Prostate gland (tissue), 2 donors: ENCODE data around the gene PROX1. TPM values are rescaled to one million over a fixed set of nuclear protein-coding genes. Genes with fewer than 3 reads are reported as not detected.

Experiments used
- DNase-seq: peaks from one replicate; pipeline ENCODE4 v3.0.0-alpha.2; 2019; ENCODE audit warnings: low spot score
- H3K27ac ChIP-seq, 2 donors: fragments of 200-600 bp; sonication (generic); 2 replicates each; pipeline ENCODE4 v1.5.1; 2017 to 2019
- H3K27me3 ChIP-seq: fragments of 200-600 bp; sonication (generic); replicated peaks from 2 replicates; pipeline ENCODE4 v1.5.1; 2019; ENCODE audit not compliant: insufficient read depth
- H3K36me3 ChIP-seq, 2 donors: fragments of 200-600 bp; sonication (generic); 1 replicate in 1 of 2; 2 replicates in 1 of 2; pipeline versions ENCODE4 v1.5.1 to v1.8.1; 2017 to 2019
- H3K4me1 ChIP-seq: fragments of 200-600 bp; sonication (generic); replicated peaks from 2 replicates; pipeline ENCODE4 v1.5.1; 2019
- H3K4me3 ChIP-seq, 2 donors: fragments of 200-600 bp; sonication (generic); 2 replicates each; pipeline ENCODE4 v1.5.1; 2017 to 2019
- H3K9me3 ChIP-seq: fragments of 200-600 bp; sonication (generic); 2 replicates; pipeline ENCODE4 v1.5.1; 2017
- CTCF ChIP-seq, 4 experiments: fragments of 200-600 bp in 2 of 4; fragments of 450-650 bp in 2 of 4; sonication (generic) in 2 of 4; IDR thresholded peaks; 1 replicate in 3 of 4; 2 replicates in 1 of 4; pipeline ENCODE4 v1.5.1; 2016 to 2019; ENCODE audit warnings: antibody characterized with exemption in 4 of 4, mild to moderate bottlenecking in 2 of 4, moderate library complexity in 2 of 4
- POLR2A ChIP-seq: fragments of 450-650 bp; IDR thresholded peaks from one replicate; pipeline ENCODE4 v1.6.1; 2016; ENCODE audit warnings: antibody characterized with exemption, mild to moderate bottlenecking
- POLR2AphosphoS5 ChIP-seq: sonication (generic); formaldehyde crosslinking; IDR thresholded peaks from one replicate; pipeline ENCODE4 v1.6.1; 2017; ENCODE audit warnings: antibody characterized with exemption
- WGBS: methylation state at CpG from one replicate; pipeline ENCODE4 v1.1.5; 2018; 5-methylcytosine and 5-hydroxymethylcytosine counted together
- intact Hi-C: fragments of 100-400 bp; cut with DNase I; formaldehyde crosslinking; loops from one replicate; pipeline ENCODE4 v1.14.2; 2022
- total RNA-seq, 2 donors: library from RNA; depleted of rRNA; stranded (reverse); fragments of >200 nt; gene quantifications; one replicate each; pipeline ENCODE4 v1.1.0, GENCODE V29; 2016

The PROX1 gene
- total RNA-seq, 2 donors from 2014 or later: 1.1 to 6.2 TPM

- Histone ChIP-seq H3K27ac (no peak overlapping the region), H3K4me3 (no peak overlapping the region), H3K36me3 (no peaks in the 10 kb centered on the region), H3K4me1 (no peaks in the 10 kb centered on the region), H3K9me3 (no peaks in the 10 kb centered on the region), H3K27me3 (no peaks in the 10 kb centered on the region)
- 40% methylated on average over 5 of the region's 5 CpGs for WGBS
- TF ChIP-seq POLR2A: no peak
- no peak for TF ChIP-seq POLR2AphosphoS5
- no peak for TF ChIP-seq CTCF (IDR thresholded peaks at IDR 0.05)
- no peak for DNase-seq
- intact Hi-C loops: no loop called here
These were observed 7.1 kb downstream of the PROX1 start for GRCh38 chr1:213994888-213995287.

GRCh38 chr1:213995603-213996002 is 7.8 kb downstream of the PROX1 start:
- Histone ChIP-seq H3K9me3 (no peaks in the 10 kb centered on the region), H3K27me3 (no peaks in the 10 kb centered on the region), H3K4me1 (no peaks in the 10 kb centered on the region), H3K36me3 (no peaks in the 10 kb centered on the region), H3K27ac (no peak overlapping the region), H3K4me3 (no peak overlapping the region)
- 90% methylated on average over 2 of the region's 2 CpGs for WGBS
- DNase-seq: no peak
- TF ChIP-seq POLR2A: no peak
- no peak for TF ChIP-seq CTCF (IDR thresholded peaks at IDR 0.05)
- TF ChIP-seq POLR2AphosphoS5: no peak
- intact Hi-C loops: no loop called here

GRCh38 chr1:213996320-213997037 is 8.7 kb downstream of the PROX1 start:
- H3K4me1 ChIP-seq: no peaks in the 10 kb centered on the region
- no peak overlapping the region for H3K4me3 ChIP-seq
- TF ChIP-seq CTCF (IDR thresholded peaks at IDR 0.05): no peak
- TF ChIP-seq POLR2AphosphoS5: no peak
- no peaks in the 10 kb centered on the region for H3K36me3 ChIP-seq
- WGBS: 68% methylated on average over 15 of the region's 15 CpGs
- H3K27me3 ChIP-seq: no peaks in the 10 kb centered on the region
- intact Hi-C loops: no loop called here
- no peak overlapping the region for H3K27ac ChIP-seq
- DNase-seq: no peak
- H3K9me3 ChIP-seq: no peaks in the 10 kb centered on the region

GRCh38 chr1:213997038-213997771 is 9.4 kb downstream of the PROX1 start:
- Histone ChIP-seq H3K27me3 (no peaks in the 10 kb centered on the region), H3K9me3 (no peaks in the 10 kb centered on the region), H3K4me1 (no peaks in the 10 kb centered on the region), H3K4me3 (no peak overlapping the region), H3K36me3 (no peaks in the 10 kb centered on the region), H3K27ac (no peak overlapping the region)
- intact Hi-C loops: no loop called here
- no peak for TF ChIP-seq POLR2AphosphoS5
- no peak for TF ChIP-seq CTCF (IDR thresholded peaks at IDR 0.05)
- no peak for TF ChIP-seq POLR2A
- WGBS: 84% methylated on average over 24 of the region's 24 CpGs
- DNase-seq: no peak

GRCh38 chr1:213997772-213998107 is 10.0 kb downstream of the PROX1 start:
- Histone ChIP-seq H3K27ac (no peak overlapping the region), H3K4me3 (no peak overlapping the region), H3K9me3 (no peaks in the 10 kb centered on the region), H3K4me1 (no peaks in the 10 kb centered on the region), H3K36me3 (no peaks in the 10 kb centered on the region), H3K27me3 (no peaks in the 10 kb centered on the region)
- 97% methylated on average over 13 of the region's 13 CpGs for WGBS
- no peak for DNase-seq
- intact Hi-C loops: no loop called here
- TF ChIP-seq POLR2AphosphoS5: no peak
- TF ChIP-seq CTCF (IDR thresholded peaks at IDR 0.05): no peak
- no peak for TF ChIP-seq POLR2A
